B cell (primary cell): Measurements from ENCODE around the gene MRPL32. TPM values are rescaled to one million over a fixed set of nuclear protein-coding genes. Genes with fewer than 3 reads are reported as not detected.

Source experiments
- ATAC-seq: fragments of 200-7000 bp; cut with Tn5 transposase; one replicate; pipeline ENCODE4 v1.10.0; 2021; ENCODE audit warnings: low read depth, mild to moderate bottlenecking, moderate number of reproducible peaks, moderate library complexity
- CTCF ChIA-PET: fragments of 350-600 bp; sonication (Branson Sonifier 250); formaldehyde crosslinking; loops from one replicate; lab custom pipeline; 2021; ENCODE audit warnings: antibody characterized with exemption, inconsistent platforms; lab: Charles Lee
- POLR2A ChIA-PET: fragments of 350-600 bp; sonication (Branson Sonifier 250); formaldehyde crosslinking; loops from one replicate; lab custom pipeline; 2021; ENCODE audit warnings: antibody characterized with exemption; lab: Charles Lee
- DNase-seq: peaks from one replicate; pipeline ENCODE4 v3.0.0; 2013
- H2AFZ ChIP-seq: 2 replicates; pipeline ENCODE4 v1.6.1; 2012; ENCODE audit warnings: mild to moderate bottlenecking, low read depth, low read length; ENCODE audit not compliant: insufficient read depth, poor library complexity, severe bottlenecking
- H3K27ac ChIP-seq, 2 donors: 1 replicate in 1 of 2; 2 replicates in 1 of 2; pipeline ENCODE4 v1.5.1; 2012 to 2013; ENCODE audit warnings: low read length in 2 of 2, mild to moderate bottlenecking in 2 of 2, moderate library complexity in 1 of 2
- H3K27me3 ChIP-seq, 4 experiments: fragments of 200-600 bp in 1 of 4; sonication (generic) in 1 of 4; replicated peaks in 1 of 4; 1 replicate in 2 of 4; 2 replicates in 2 of 4; pipeline versions ENCODE4 v1.6.1 to v1.7.0; 2013 to 2016; ENCODE audit warnings: low read length in 3 of 4, mild to moderate bottlenecking in 2 of 4, mixed read lengths in 1 of 4, moderate library complexity in 1 of 4; ENCODE audit not compliant: insufficient read depth in 4 of 4, control insufficient read depth in 3 of 4; ENCODE audit errors: control extremely low read depth in 1 of 4
- H3K36me3 ChIP-seq, 2 experiments: replicated peaks in 1 of 2; 1 replicate in 1 of 2; 2 replicates in 1 of 2; pipeline versions ENCODE4 v1.6.1 to v1.7.1; 2013; ENCODE audit warnings: low read length in 1 of 2; ENCODE audit not compliant: insufficient read depth in 2 of 2, control insufficient read depth in 1 of 2; ENCODE audit errors: control extremely low read depth in 1 of 2, extremely low read depth in 1 of 2
- H3K4me1 ChIP-seq, 2 donors: fragments of 200-600 bp in 1 of 2; sonication (generic) in 1 of 2; 1 replicate in 1 of 2; 2 replicates in 1 of 2; pipeline versions ENCODE4 v1.5.1 to v1.6.1; 2013 to 2017; ENCODE audit warnings: low read length in 2 of 2; ENCODE audit not compliant: control insufficient read depth in 2 of 2, insufficient read depth in 2 of 2
- H3K4me2 ChIP-seq: replicated peaks from 2 replicates; pipeline ENCODE3; 2012; ENCODE audit warnings: mild to moderate bottlenecking, low read depth, low read length; ENCODE audit not compliant: poor library complexity, severe bottlenecking
- H3K4me3 ChIP-seq, 5 experiments: fragments of 200-600 bp in 1 of 5; sonication (generic) in 1 of 5; 1 replicate in 3 of 5; 2 replicates in 2 of 5; pipeline versions ENCODE4 v1.5.1 to v1.7.0; 2011 to 2016; ENCODE audit warnings: low read length in 4 of 5, mild to moderate bottlenecking in 4 of 5, low read depth in 2 of 5, control low read depth in 1 of 5, moderate library complexity in 1 of 5; ENCODE audit not compliant: insufficient read depth in 1 of 5; ENCODE audit errors: control extremely low read depth in 1 of 5, extremely low read depth in 1 of 5
- H3K79me2 ChIP-seq: fragments of 200-600 bp; sonication (generic); one replicate; pipeline ENCODE4 v1.6.0; 2016; ENCODE audit warnings: low read length; ENCODE audit not compliant: control insufficient read depth, insufficient read depth
- H3K9ac ChIP-seq: fragments of 200-600 bp; sonication (generic); 2 replicates; pipeline ENCODE4 v1.6.1; 2017; ENCODE audit warnings: mild to moderate bottlenecking, low read length, moderate library complexity
- H3K9me3 ChIP-seq, 3 donors: one replicate each; pipeline versions ENCODE4 v1.6.1 to v1.7.1; 2013; ENCODE audit warnings: low read length in 2 of 3; ENCODE audit not compliant: control insufficient read depth in 2 of 3, insufficient read depth in 1 of 3; ENCODE audit errors: control extremely low read depth in 1 of 3
- H4K20me1 ChIP-seq: 2 replicates; pipeline ENCODE4 v1.6.0; 2012; ENCODE audit warnings: mild to moderate bottlenecking, low read length; ENCODE audit not compliant: insufficient read depth, control insufficient read depth, poor library complexity, severe bottlenecking
- H3K27ac Mint-ChIP-seq: one replicate; pipeline ENCODE4 v1.8.0; 2021; ENCODE audit warnings: mixed read lengths
- H3K27me3 Mint-ChIP-seq: one replicate; pipeline ENCODE4 v1.8.0; 2021; ENCODE audit warnings: mixed read lengths
- H3K4me1 Mint-ChIP-seq: one replicate; pipeline ENCODE4 v1.8.0; 2021; ENCODE audit warnings: mixed read lengths
- H3K4me3 Mint-ChIP-seq: one replicate; pipeline ENCODE4 v1.8.0; 2021; ENCODE audit warnings: mixed read lengths
- H3K9me3 Mint-ChIP-seq: one replicate; pipeline ENCODE4 v1.8.0; 2022; ENCODE audit warnings: mixed read lengths; ENCODE audit not compliant: insufficient read depth
- CTCF ChIP-seq: fragments of 200-600 bp; IDR thresholded peaks from one replicate; pipeline ENCODE4 v1.8.0; 2022; ENCODE audit warnings: antibody characterized with exemption, mild to moderate bottlenecking
- EZH2 ChIP-seq: IDR thresholded peaks from 2 replicates; pipeline ENCODE4 v1.6.1; 2012; ENCODE audit warnings: borderline replicate concordance, low read depth, mild to moderate bottlenecking, moderate library complexity, low read length; ENCODE audit not compliant: insufficient read depth, poor library complexity, severe bottlenecking
- WGBS: methylation state at CpG from one replicate; pipeline ENCODE4 v1.1.5; 2013; ENCODE audit warnings: missing lambda C conversion rate; ENCODE audit not compliant: insufficient coverage; 5-methylcytosine and 5-hydroxymethylcytosine counted together
- intact Hi-C: fragments of 100-400 bp; cut with micrococcal nuclease; formaldehyde crosslinking; loops from one replicate; pipeline ENCODE4 v1.10.0; 2022
- polyA plus RNA-seq: library from polyadenylated mRNA; depleted of rRNA; stranded (reverse); fragments of >200 nt; gene quantifications from 2 replicates; pipeline ENCODE4 v1.2.3, GENCODE V29; 2012
- total RNA-seq, 2 donors: library from RNA; stranded (reverse); fragments of 120-200 nt in 1 of 2; gene quantifications; 1 replicate in 1 of 2; 2 replicates in 1 of 2; pipeline versions ENCODE4 v1.2.3 to v1.2.4, GENCODE V29; 2013 to 2022

The MRPL32 gene
- total and polyA plus RNA-seq, 2 donors (not counting 1 experiment from before 2014, with no cell fraction given) = 25.3 to 31.7 TPM

GRCh38 chr7:42940985-42941847 lies 9.0 kb downstream of the MRPL32 start:
- TF ChIP-seq CTCF = peak; percentile 91
- TF ChIP-seq EZH2 = no peak
- Mint-ChIP-seq H3K4me3 (no peak overlapping the region), H3K4me1 (peaks cover 6% of the 10 kb centered on the region), H3K9me3 (no peaks in the 10 kb centered on the region), H3K27me3 (no peaks in the 10 kb centered on the region), H3K27ac (no peak overlapping the region)
- intact Hi-C loops = loop anchor here (1.0 to 2.0 kb wide), 3 partner anchors 168 to 641 kb away; no protein-coding TSS in a partner anchor
- H3K9me3 ChIP-seq = no peaks in the 10 kb centered on the region
- H3K36me3 ChIP-seq = peaks cover 9 to 38% of the 10 kb centered on the region in 2 experiments
- no peaks in the 10 kb centered on the region for H3K4me1 ChIP-seq
- no peaks in the 10 kb centered on the region for H3K79me2 ChIP-seq
- ATAC-seq (peak; percentile 53), DNase-seq (peak; percentile 74)
- H3K4me3 ChIP-seq = no peak overlapping the region
- 66% methylated on average over 11 of the region's 13 CpGs for WGBS
- no peak overlapping the region for H3K9ac ChIP-seq
- ChIA-PET CTCF (interaction anchor here (0.6 to 4.4 kb wide), 26 partner anchors 10 to 1936 kb away, joined by 3 to 35 read pairs (median 4); partner anchors contain the start of genes COA1, MRPL32, PSMA2 and STK17A), POLR2A (no interaction called here)
- no peak overlapping the region for H2AFZ ChIP-seq
- no peaks in the 10 kb centered on the region for H4K20me1 ChIP-seq
- H3K4me2 ChIP-seq = no peak overlapping the region
- H3K27me3 ChIP-seq = no peaks in the 10 kb centered on the region
- no peak overlapping the region for H3K27ac ChIP-seq
